Effector memory CD8-positive, alpha-beta T cell (primary cell): ENCODE data around the gene DICER1.

Source experiments
- ATAC-seq: fragments of 150-1000 bp; cut with Tn5 transposase; replicated peaks from 2 replicates; pipeline ENCODE4 v1.10.0; 2021; ENCODE audit warnings: mild to moderate bottlenecking, moderate library complexity
- DNase-seq, 3 experiments: peaks; one replicate each; pipeline ENCODE4 v3.0.0; 2021
- H3K27ac Mint-ChIP-seq, 2 donors: one replicate each; pipeline ENCODE4 v1.8.0; 2022; ENCODE audit warnings: mild to moderate bottlenecking in 2 of 2, mixed read lengths in 2 of 2, moderate library complexity in 2 of 2
- H3K27me3 Mint-ChIP-seq, 2 donors: one replicate each; pipeline ENCODE4 v1.8.0; 2022; ENCODE audit warnings: mixed read lengths in 2 of 2
- H3K36me3 Mint-ChIP-seq: one replicate; pipeline ENCODE4 v1.8.0; 2022; ENCODE audit warnings: mild to moderate bottlenecking, moderate library complexity, mixed read lengths; ENCODE audit not compliant: insufficient read depth
- H3K4me1 Mint-ChIP-seq, 2 donors: one replicate each; pipeline ENCODE4 v1.8.0; 2022; ENCODE audit warnings: low read depth in 2 of 2, mixed read lengths in 2 of 2
- H3K4me3 Mint-ChIP-seq, 2 donors: one replicate each; pipeline ENCODE4 v1.8.0; 2022; ENCODE audit warnings: mild to moderate bottlenecking in 2 of 2, mixed read lengths in 2 of 2, moderate library complexity in 2 of 2
- H3K9me3 Mint-ChIP-seq, 2 donors: one replicate each; pipeline ENCODE4 v1.8.0; 2022; ENCODE audit warnings: mixed read lengths in 2 of 2

Gene DICER1

DNA sequence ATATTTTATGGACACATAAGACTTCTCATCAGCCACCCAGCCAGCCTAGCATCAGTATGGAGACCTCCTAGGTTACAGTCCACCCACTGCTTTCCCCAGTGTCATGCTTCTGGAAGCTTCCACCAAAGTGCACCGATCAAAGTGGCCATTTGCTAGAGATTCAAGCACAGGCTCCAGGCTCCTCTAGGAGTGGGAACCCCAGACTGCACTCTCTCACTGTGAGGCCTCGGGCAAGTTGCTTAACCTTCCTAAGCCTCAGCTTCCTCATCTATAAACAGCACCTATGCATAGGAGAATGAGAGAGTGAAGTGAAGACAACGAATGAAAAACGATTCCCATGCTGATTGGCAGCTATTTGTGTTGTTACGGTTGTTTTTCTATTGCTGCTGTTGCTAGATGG, 94.4 kb downstream of the DICER1 start:
- no peak for ATAC-seq
- no peaks in the 10 kb centered on the region for H3K36me3 Mint-ChIP-seq
- H3K27ac Mint-ChIP-seq, result no peak overlapping the region
- peaks cover 0 to under 1% of the 10 kb centered on the region in 2 donors for H3K27me3 Mint-ChIP-seq
- no peak for DNase-seq
- H3K4me1 Mint-ChIP-seq, result peaks cover 0 to 10% of the 10 kb centered on the region in 2 donors
- H3K4me3 Mint-ChIP-seq, result no peak overlapping the region
- H3K9me3 Mint-ChIP-seq, result no peaks in the 10 kb centered on the region

DNA sequence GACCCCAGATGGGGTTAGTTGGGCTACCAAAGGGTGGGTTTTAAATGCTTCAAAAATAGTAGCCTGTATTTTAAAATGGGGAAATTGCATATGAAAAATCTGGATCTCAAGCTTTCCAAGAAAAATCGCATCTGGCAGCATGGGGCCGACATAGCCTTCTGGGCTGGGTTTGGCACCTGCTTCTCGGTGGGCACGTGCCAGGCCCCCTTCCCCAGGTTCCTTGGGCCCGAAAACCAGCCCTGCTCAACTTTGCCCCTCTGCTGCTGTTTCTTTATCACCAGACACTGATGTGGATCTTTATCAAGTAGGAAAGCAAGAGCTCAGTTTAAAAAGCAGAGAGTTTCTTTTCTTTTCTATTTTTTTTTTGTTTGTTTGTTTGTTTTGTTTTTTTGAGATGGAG, 95.1 kb downstream of the DICER1 start:
- Mint-ChIP-seq H3K4me1 (peaks cover 0 to 10% of the 10 kb centered on the region in 2 donors), H3K27ac (no peak overlapping the region), H3K9me3 (no peaks in the 10 kb centered on the region), H3K36me3 (no peaks in the 10 kb centered on the region), H3K27me3 (no peaks in the 10 kb centered on the region), H3K4me3 (no peak overlapping the region)
- ATAC-seq (no peak), DNase-seq (no peak)

DNA sequence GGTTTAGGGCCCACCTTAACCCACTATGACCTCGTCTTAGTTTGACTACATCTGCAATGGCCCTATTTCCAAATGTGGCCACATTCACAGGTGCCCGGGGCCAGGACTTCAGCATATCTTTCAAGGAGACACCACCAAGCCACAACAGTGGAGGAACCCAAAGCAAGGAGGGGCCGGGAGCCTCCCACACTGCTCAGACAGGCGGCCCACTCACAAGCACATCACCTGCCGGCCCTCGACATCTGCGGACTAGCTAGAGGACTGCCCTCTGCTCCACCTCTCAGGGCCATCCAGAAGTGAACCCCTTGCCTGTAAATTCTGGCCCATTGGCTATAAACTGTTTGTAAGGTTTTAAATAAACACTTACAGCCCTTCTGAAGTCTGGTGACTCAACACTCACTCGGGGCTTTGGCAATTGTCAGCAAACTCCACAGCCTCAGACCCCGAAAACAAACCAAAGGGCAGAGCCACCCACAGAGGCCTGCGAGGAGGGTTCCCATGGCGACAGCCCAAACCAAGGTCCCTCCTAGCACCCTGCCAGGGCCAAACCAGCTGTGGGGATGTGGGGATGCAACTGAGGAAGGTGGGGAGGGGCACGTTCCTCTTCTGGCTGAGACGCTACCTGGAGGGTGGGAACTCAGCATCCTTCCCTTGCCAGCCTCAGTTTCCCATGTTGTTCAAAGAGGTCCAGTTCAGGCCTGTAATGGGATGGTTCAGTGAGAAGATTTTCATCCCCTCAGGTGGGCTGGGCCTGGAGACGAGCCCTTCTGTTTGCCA, 95.8 kb downstream of the DICER1 start:
- Mint-ChIP-seq H3K4me3 (no peak overlapping the region), H3K4me1 (peaks cover 0 to 10% of the 10 kb centered on the region in 2 donors), H3K27ac (peak overlapping the region in 1 of 2 donors; percentile 49), H3K36me3 (no peaks in the 10 kb centered on the region), H3K27me3 (no peaks in the 10 kb centered on the region), H3K9me3 (no peaks in the 10 kb centered on the region)
- no peak for DNase-seq
- ATAC-seq, result no peak

DNA sequence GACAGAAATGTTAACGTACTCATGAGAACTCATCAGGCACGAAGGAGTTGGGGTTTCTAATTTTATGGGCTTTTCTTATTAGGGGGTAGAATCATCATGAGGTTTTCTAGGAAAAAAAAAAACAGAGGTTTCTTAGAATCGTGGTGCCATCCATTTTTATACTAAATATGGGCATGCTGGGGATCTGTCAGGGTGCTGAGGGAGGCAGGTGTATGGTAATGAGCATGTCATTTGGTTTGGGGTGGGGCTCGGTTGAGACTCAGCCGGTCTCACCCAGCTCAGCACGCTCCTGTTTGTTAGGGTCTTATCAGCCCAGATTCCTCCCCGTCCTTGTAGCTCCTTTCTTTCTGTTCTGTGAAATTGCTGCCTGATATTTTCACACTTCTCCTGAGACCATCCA, 98.2 kb downstream of the DICER1 start:
- H3K36me3 Mint-ChIP-seq, result no peaks in the 10 kb centered on the region
- no peaks in the 10 kb centered on the region for H3K9me3 Mint-ChIP-seq
- peaks cover 0 to 10% of the 10 kb centered on the region in 2 donors for H3K4me1 Mint-ChIP-seq
- DNase-seq, result no peak
- no peak for ATAC-seq
- H3K4me3 Mint-ChIP-seq, result peak overlapping the region in 1 of 2 donors; percentile 4
- no peaks in the 10 kb centered on the region for H3K27me3 Mint-ChIP-seq
- peak overlapping the region in 1 of 2 donors; percentile 46 for H3K27ac Mint-ChIP-seq

DNA sequence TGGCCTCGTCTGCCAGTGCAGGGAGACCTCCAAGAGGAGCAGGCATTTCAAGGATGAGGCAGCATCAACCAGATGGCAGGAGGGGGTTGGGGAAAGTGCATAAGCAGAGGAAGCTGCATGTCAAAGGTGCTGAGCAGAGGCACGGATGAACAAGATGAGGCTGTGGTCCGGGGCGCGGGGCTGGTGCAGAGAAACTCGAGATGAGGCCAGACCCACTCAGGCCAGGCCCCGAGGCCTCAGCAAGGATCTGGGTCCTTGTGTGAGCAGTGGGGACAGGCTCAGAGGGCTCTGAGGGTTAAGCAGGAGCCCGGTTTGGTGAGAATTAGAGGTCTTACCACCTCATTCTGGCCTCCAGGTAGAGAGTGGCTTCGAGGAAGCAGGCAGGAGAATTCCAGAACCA, 98.8 kb downstream of the DICER1 start:
- peak overlapping the region in 1 of 2 donors; percentile 4 for H3K4me3 Mint-ChIP-seq
- no peak for ATAC-seq
- H3K27ac Mint-ChIP-seq, result peak overlapping the region; percentile 46 to 52

DNA sequence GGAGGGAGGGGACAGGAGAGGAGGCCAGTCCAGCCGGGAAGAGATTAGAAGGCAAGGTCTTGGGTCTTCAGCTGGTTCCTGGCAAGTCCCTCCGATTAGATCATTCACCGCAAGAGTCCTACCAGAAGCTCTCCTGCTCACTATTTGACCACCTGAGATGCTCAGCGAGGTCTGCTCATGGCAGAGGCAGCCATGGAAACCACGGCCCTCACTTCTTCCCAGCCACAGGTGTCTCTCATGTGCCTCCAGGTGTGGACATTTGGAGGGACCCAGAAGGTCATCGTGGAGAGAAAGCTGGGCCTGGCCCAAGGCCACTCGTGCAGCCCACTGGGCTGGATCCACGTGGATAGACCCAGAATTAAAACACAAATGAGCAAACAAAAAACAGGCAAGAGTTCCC, 99.5 kb downstream of the DICER1 start:
- H3K27me3 Mint-ChIP-seq, result no peaks in the 10 kb centered on the region
- DNase-seq (no peak), ATAC-seq (no peak)
- H3K4me3 Mint-ChIP-seq, result no peak overlapping the region
- peaks cover 0 to 10% of the 10 kb centered on the region in 2 donors for H3K4me1 Mint-ChIP-seq
- H3K27ac Mint-ChIP-seq, result no peak overlapping the region
- no peaks in the 10 kb centered on the region for H3K36me3 Mint-ChIP-seq
- H3K9me3 Mint-ChIP-seq, result no peaks in the 10 kb centered on the region

More for the DNA sequence above, 98.8 kb downstream of the DICER1 start:
- Mint-ChIP-seq H3K36me3 (no peaks in the 10 kb centered on the region), H3K27me3 (no peaks in the 10 kb centered on the region), H3K9me3 (no peaks in the 10 kb centered on the region), H3K4me1 (peaks cover 0 to 10% of the 10 kb centered on the region in 2 donors)
- DNase-seq, result no peak

DNA sequence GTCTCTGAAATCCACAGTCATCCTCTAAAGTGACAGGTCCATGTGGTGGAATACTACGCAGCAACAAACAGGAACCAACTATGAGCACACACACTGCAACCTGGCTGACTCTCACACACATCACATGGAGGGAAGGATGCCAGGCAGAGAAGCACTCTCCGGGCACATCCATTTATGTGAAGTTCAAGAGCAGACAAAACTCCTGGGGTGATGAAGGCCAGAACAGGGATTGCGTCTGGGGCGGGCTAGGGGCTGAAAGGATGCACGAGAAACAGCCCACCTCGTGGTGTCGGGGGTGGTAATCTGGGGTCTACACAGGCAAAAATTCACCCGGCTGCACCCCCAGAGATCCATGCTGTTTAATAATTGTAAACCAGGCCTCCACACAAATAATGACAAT, 100.2 kb downstream of the DICER1 start:
- DNase-seq (no peak), ATAC-seq (no peak)
- H3K27me3 Mint-ChIP-seq, result no peaks in the 10 kb centered on the region
- H3K4me3 Mint-ChIP-seq, result no peak overlapping the region
- no peak overlapping the region for H3K27ac Mint-ChIP-seq
- H3K4me1 Mint-ChIP-seq, result peaks cover 0 to 10% of the 10 kb centered on the region in 2 donors
- no peaks in the 10 kb centered on the region for H3K9me3 Mint-ChIP-seq
- no peaks in the 10 kb centered on the region for H3K36me3 Mint-ChIP-seq

- H3K9me3 Mint-ChIP-seq, result no peaks in the 10 kb centered on the region
- peaks cover 0 to 10% of the 10 kb centered on the region in 2 donors for H3K4me1 Mint-ChIP-seq
- no peaks in the 10 kb centered on the region for H3K27me3 Mint-ChIP-seq
- DNase-seq (no peak), ATAC-seq (no peak)
- no peak overlapping the region for H3K27ac Mint-ChIP-seq
- H3K4me3 Mint-ChIP-seq, result no peak overlapping the region
- H3K36me3 Mint-ChIP-seq, result no peaks in the 10 kb centered on the region
Observed at GRCh38 chr14:95056476-95056875, 100.9 kb downstream of the DICER1 start.

GRCh38 chr14:95055318-95055717, 102.0 kb downstream of the DICER1 start:
- DNase-seq (no peak), ATAC-seq (no peak)
- Mint-ChIP-seq H3K27me3 (no peaks in the 10 kb centered on the region), H3K4me3 (no peak overlapping the region), H3K36me3 (no peaks in the 10 kb centered on the region), H3K27ac (no peak overlapping the region), H3K4me1 (peaks cover 0 to 10% of the 10 kb centered on the region in 2 donors), H3K9me3 (no peaks in the 10 kb centered on the region)

DNA sequence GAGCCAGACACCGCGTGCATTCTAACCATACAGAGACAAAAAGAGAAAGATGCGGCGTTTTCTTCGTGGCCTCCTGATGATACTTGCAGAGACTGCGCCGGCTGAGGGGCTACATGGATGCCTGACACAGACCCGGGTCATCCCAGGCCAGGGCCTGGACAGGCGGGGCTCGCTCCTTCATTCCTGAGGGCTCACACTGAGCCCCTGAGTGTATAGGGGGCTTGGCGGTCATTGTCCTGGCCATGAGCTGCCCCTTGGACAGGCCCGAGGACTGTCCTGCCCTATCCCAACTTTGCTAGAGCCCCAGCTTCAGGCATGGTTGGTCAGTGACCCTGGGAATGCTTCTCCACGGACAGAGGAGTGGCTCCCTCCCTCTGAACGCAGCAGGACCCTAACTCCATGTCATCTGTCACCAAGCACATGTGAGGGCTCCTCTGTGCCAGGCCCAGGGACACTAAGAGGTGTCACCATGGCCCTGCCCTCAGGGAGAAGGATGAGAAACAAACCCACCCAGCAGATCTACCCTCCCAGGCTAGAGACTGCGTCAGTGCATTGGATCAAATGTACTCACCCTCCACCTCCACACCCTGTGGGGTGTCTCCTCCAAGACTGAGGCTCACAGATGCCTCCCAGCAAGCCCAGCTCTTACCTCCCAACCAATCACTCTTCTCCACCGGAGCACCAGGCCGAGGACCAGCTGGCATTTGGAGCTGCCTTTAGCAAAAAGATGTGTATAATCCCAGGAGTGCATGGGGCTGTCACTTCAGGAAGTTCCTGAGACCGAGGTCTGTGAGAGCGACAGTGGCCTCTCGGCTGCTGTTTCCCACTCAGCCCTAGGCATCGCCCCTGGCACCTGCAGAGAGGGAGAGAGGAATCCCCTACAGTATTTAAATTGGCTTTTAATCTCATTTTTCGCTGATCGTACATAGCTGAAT, 102.7 kb downstream of the DICER1 start:
- Mint-ChIP-seq H3K36me3 (no peaks in the 10 kb centered on the region), H3K4me1 (peaks cover 0 to 8% of the 10 kb centered on the region in 2 donors), H3K27me3 (peaks cover 0 to 1% of the 10 kb centered on the region in 2 donors), H3K27ac (no peak overlapping the region), H3K9me3 (no peaks in the 10 kb centered on the region), H3K4me3 (no peak overlapping the region)
- no peak for ATAC-seq
- no peak for DNase-seq

DNA sequence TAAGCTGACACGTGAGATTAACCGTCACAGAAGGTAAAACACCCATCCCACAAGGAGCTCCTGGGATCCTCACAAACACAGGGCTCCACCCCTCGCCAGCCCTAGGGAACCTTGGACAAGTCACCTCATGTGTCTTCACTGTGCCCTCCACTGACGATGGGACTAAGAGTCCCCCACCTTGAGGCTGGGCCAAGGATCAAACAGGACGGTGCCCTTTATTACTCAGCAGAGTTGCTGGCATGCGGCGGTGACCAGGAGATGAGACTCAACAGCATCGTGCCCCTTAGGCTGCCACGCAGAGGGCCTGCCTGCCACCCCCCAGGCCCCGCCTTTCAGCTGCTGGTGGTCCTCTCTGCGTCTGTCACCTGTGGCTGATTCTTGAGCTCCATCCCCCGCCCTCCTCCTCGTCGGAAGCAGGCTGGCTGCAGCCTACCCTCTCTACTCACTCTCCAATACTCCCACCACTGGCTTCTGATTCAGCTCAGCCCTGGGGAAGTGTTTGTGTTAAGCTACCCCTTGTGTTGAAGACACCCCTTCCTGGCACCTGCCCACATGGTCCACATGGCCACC, 105.2 kb downstream of the DICER1 start:
- Mint-ChIP-seq H3K27ac (no peak overlapping the region), H3K4me1 (no peaks in the 10 kb centered on the region), H3K36me3 (no peaks in the 10 kb centered on the region), H3K9me3 (no peaks in the 10 kb centered on the region), H3K4me3 (no peak overlapping the region), H3K27me3 (peaks cover 20 to 22% of the 10 kb centered on the region in 2 donors)
- ATAC-seq (no peak), DNase-seq (no peak)

DNA sequence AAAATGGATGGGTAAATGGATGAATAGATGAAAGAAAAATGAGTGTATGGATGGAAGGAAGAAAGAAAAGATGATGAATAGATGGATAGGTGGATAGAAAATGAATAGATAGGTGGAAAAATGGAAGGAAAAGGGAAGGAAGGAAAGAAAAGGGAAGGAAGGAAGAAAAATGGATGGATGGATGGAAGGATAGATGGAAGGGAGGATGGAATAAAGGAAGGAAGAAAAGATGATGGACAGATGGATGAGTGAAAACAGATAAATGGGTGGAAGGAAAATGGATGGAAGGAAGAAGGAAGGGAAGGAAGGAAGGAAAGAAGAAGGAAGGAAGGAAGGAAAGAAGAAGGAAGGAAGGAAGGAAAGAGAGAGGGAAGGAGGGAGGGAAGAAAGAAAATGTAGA, 107.4 kb downstream of the DICER1 start:
- no peak for DNase-seq
- H3K36me3 Mint-ChIP-seq, result no peaks in the 10 kb centered on the region
- ATAC-seq, result no peak
- no peak overlapping the region for H3K27ac Mint-ChIP-seq
- no peaks in the 10 kb centered on the region for H3K4me1 Mint-ChIP-seq
- H3K9me3 Mint-ChIP-seq, result no peaks in the 10 kb centered on the region
- peaks cover 33 to 38% of the 10 kb centered on the region in 2 donors for H3K27me3 Mint-ChIP-seq
- no peak overlapping the region for H3K4me3 Mint-ChIP-seq

- no peaks in the 10 kb centered on the region for H3K36me3 Mint-ChIP-seq
- ATAC-seq (no peak), DNase-seq (no peak)
- H3K4me3 Mint-ChIP-seq, result no peak overlapping the region
- H3K9me3 Mint-ChIP-seq, result no peaks in the 10 kb centered on the region
- H3K27me3 Mint-ChIP-seq, result peaks cover 41 to 48% of the 10 kb centered on the region in 2 donors
- no peaks in the 10 kb centered on the region for H3K4me1 Mint-ChIP-seq
- no peak overlapping the region for H3K27ac Mint-ChIP-seq
Observed at GRCh38 chr14:95048771-95049312, 108.5 kb downstream of the DICER1 start.
